GM19463 (cell line): Measurements from ENCODE around the gene SDCBP2.

Experiments
- ATAC-seq: cut with Tn5 transposase; IDR thresholded peaks from one replicate; pipeline ENCODE4 v1.9.1; 2021; ENCODE audit warnings: mild to moderate bottlenecking, moderate library complexity; ENCODE audit not compliant: unreplicated experiment

Gene SDCBP2

DNA sequence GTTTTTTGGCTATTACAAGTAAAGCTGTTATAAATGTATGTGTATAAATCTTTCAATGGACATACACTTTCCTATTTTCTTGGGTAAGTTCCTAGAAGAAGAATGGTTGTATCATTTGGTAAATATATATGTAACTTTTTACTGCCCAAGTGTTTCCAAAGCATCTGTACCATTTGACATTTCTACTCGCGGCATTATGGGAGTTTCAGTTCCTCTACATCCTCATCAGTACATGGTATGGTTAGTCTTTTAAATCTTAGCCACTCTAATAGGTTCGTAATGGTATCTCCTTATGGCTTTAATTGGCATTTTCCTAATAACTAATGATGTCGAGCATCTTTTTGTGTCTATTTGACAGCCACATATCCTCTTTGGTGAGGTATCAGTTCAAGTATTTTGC, 49.9 kb downstream of the SDCBP2 start:
- ATAC-seq: no peak

DNA sequence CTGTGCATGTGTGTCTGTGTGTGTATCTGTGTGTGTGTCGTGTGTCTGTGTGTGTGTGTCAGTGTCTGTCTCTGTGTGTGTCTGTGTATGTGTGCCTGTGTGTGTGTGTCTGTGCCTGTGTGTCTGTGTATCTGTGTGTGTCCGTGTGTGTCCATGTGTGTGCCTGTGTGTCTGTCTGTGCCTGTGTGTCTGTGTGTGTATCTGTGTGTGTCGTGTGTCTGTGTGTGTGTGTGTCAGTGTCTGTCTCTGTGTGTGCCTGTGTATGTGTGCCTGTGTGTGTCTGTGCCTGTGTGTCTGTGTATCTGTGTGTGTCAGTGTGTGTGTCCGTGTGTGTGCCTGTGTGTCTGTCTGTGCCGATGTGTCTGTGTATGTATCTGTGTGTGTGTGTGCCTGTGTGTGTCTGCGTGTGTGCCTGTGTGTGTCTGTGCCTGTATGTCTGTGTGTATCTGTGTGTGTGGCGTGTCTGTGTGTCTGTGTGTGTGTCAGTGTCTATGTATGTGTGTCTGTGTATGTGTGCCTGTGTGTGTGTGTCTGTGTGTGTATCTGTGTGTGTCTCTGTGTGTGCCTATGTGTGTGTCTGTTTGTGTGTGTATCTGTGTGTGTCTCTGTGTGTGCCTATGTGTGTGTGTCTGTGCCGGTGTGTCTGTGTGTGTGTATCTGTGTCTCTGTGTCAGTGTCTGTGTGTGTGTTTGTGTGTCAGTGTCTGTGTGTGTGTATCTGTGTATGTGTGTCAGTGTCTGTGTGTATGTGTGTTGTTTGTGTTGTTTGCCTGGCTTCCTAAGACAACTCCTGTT, 51.2 kb downstream of the SDCBP2 start:
- no peak for ATAC-seq

DNA sequence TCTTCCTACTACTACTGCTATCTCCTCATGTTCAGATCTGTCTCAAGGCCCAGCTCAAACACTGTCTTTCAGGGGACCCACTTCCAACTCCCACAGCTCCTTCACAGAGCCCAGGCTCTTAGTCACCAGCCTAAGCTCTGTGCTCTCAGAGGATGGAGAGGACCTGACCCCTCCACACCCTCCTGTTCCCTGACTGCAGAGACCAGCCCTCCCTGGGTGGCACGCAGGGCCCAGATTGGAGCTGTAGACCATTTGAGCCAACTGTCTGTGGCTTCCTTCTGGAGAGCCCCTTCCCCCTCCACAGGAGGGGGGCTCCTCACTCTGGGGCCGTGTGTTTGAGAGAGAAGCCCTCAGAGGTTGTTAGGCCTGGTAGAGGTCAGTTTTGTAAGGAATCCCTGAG, 53.0 kb downstream of the SDCBP2 start:
- ATAC-seq: no peak

DNA sequence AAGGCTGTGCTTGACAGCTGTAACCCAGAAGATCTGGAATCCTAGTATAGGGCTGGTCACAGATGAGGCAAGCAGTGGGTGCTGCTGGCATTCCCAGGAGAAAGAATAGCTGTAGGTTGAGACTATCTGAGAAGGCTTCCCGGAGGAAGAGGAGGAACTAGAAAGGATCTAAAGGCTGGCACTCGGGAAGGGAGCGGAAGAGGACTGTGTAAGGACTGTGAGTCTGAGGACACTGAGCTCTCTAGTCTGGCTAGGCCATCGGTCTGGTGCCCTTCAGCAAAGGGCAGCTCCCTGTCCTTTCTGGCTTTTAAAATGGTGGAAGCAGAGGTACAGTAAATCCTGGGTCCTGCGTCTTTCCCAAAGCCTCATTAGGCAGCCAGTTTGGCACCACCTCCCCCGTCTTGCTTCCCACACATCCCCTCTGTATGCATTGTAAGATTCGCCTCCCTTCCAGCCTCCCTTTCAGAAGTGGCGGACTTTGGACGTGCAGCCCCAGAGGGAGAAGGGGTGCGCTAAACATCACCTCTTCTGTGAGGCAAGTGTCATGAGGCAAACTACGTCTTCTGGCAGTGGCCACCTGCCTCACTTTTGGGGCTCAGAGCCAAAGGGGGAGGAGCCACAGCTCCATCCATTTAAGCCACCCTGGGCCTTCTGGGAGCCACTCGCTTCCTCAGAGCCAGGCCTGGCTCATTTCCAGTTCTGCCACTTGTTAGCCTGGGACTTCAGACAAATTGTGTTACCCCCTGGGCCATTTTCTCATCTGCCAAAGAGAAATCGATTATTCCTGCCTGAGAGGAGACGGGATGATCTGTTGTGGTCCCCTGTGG, 54.2 kb downstream of the SDCBP2 start:
- ATAC-seq: no peak

DNA sequence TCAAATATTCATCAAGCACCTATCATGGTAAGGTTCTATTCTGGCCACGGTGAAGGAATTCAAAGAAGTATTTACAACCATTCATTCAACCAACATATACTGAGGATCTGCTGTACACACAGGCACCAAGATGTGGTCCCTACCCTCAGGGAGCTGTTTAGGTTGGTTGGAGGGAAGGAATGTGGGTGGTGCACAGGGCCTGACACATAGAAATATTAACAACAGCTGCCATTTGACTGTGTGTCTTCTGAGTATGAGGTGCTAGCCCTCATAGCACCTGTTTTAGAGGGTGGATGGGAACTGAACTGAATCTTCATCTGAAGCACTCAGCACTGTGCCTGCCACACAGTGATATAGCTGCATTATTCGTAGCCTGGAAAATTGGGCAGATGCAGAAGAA, 55.6 kb downstream of the SDCBP2 start:
- no peak for ATAC-seq

DNA sequence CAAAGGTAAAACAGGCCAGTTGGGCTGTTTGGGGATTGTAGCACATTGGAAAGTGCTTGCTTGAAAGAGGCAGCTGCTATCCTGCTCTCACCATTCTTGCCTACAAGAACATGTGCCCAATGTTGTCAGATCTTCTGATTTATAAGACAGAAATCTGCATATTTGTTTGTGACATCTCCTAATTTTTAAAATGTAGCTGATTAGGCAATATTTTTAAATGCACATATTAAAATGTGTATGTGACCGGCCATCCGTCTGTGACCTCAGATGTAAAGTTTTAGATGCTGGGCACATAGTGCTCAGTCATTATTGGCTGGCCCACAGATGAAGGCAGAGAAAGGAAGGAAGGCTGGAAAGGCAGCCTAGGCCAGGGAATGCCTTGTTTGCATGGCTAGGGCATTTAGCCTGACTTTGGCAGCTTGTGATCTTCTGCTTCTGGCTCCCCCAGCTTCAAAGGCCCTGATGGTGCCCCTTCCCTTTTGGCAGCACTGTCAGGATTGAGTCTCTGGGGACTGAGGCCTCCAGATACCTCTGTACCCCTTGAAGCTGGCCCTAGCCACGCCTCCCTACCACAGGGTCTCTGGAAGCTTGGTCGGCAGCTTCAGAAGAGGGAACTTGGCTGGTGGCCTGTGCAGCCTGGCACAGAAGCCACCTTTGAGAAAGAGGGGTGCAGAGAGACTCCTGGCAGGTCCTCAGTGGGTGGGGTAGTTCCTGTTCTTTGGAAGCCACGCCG, 56.4 kb downstream of the SDCBP2 start:
- no peak for ATAC-seq

DNA sequence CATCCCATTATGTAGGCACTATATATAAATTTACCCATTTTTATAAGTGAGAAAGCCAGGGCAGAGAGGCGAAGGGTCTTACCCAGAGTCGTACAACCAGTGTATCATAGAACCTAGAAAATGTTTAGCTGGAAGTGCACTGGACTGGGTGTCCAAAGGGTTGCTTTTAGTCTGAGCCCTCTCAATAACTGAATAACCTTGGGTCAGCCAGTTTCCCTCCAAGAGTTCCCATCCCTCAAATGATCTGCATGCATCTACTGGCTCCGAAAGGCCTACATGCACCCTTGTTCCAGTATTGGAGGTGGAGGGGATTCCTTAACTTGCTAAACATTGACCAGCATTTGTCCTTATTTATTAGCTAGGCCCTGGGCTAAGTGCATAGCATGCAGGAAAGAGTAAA, 59.1 kb downstream of the SDCBP2 start:
- ATAC-seq: no peak

DNA sequence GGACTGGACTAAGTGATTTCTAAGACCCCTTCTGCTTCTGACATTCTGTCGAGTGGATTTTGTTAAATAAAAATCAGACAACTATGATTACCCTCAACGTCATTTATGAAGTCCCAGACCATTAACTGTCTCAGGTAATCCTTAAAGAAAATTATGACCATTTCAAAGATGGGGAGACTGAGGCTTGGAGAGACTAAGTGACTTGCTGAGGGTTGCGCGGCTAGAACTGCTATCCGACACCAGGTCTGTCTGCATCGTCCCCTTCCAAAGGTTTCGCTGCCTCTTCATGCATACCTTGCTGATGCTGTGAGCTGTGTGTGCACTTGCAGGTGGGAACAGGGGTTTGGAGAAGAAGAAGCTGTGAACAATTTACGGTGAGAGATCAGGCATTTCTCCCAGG, 59.7 kb downstream of the SDCBP2 start:
- ATAC-seq: no peak

DNA sequence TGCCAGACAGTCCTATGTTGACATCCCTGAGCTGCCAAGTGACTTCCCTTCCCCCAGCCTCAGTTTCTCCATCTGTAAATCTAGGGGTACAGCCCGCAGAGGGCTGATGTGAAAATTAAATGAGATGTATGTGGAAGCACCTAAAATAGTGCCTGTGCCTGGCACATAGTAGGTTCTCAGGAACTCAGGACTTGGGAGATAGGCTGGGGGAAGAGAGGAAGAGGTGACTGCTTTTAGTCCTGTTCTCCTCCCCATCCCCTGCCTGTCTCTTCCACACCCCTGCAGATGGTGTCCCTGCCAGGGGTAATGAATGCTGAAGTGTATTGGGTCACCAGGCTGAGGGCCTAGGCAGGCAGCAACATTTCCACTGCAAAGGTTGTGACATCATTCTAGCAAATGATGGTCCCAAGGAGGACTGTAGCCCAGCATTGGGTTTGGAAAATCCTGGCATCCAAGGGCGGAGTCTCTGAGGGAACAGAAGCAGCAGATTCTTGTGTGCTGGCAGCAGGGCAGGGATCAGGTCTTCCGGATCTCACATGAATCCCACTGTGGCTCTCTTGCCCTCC, 61.0 kb downstream of the SDCBP2 start:
- no peak for ATAC-seq

DNA sequence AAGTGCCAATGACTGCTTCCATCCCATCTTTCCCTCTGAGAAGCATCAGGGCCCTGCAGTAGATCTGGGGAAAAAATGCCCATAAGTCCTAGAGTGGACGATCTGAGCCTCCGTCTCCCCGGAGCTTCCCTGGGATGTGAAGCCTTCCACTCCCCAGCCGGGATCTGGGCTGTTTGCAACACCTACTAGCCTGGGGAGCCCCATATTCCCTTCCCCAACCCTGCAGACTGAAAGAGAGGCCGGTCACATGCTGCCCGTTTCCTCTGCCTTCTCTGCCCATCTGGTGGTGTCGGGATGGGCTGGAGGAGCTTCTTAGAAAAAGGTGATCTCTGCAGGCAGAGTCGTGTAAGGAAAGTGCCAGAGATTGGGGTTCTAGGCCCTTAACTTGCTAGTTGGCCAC, 61.8 kb downstream of the SDCBP2 start:
- ATAC-seq: no peak

DNA sequence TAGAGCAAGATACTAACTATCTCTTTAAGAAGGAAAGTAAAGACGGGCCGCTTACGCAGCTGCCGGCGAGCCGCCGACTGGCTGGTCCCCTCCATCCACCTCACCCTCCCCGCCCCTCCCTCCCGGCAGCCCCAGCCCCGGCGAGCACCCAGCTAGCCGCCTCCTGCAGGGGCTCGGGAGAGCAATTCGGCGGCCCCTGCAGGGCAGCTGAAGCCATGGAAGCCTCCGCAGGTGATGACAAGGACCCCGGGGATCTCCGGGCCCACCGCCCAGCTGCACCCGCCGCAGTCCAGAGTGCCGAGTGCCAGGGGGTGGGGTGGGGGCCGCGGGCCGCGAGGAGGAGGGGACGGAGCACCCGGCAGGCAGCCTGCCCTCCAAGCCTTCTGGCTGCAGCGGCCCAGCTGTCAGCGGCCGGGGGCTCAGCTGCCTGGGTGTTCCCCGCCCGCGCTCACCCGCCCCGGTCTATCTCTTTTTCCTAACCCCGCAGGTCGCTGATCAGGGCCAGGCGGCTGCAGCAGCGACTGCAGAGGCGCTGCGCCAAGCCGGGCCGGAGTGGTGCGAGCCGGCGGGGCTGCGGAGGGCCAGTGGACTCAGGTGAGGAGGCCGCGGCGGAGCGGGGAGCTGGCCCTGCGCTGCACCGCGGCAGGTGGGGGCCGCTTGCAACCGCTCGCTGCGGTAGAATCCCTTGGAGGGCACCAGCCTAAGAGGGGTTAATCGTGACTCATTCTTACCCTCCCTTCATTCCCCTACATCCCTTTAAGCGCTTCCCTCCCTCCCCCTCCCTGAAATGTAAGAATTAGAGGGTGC, 62.6 kb downstream of the SDCBP2 start, which contains the start of gene SNPH:
TSS of gene SNPH (plus strand) at position 128 of the 807 bp plus-strand sequence. CDS start 29,946 bp downstream, outside the sequence.
- peak; percentile 81 for ATAC-seq

DNA sequence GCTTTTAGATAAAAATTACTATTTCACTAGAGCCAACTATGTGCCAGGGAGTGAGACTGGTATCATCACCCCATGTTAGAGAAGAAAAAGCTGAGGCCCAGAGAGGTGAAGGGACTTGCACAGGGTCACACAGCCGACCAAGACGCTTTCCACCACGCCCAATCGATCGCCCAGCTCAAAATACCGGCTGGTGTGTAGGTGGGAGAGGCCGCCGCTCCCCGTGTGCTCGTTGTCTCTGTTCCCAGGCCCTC, 63.1 kb downstream of the SDCBP2 start:
- ATAC-seq: no peak

DNA sequence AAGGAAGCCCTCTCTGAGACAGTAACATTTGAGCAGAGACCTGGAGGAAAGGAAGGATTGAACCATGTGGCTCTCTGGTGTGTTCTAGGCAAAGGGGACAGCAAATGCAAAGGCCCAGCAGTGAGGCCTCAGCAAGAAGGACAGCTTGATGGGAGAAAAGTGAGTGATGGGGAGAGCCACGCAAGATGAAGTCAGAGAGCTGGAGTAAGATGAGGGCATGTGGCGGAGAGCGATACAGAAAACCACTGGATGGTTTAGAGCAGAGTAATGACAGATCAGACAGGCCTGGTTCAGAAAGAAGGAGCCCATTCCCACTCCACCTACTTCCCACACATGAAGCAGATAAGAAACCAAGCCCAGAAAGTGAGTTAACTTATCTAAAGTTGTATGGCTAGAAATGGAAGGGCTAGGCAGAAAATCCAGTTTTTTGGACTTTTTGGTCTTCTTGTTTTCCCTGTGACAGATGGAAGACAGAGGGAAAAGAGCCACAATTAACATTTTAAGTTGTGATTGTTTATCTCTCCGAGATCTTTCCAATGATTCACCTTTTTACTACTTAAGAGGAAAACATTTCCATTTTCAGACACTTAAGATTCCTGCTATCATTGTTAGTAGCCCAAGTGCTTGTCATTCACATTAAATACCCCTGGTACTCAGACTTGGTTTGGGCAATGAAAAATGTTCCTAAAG, 63.6 kb downstream of the SDCBP2 start:
- ATAC-seq: no peak

DNA sequence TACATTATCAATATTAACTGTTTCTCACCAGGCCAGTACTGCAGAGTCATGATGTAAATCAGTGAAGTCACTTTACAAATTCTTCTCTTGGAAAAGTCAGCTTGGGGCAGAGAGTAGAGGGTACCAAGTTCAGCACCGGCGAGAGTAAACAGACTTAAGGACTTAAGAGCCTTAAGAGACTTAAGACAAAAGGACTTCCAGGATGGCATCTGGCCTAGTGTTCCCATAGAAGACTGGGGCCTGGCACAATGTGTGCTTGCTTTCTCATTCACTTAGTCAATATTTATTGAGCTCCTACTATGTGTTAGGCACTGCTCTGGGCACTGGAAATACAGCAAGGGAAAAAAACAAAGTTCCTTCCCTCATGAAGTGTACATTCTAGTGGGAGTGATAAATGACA, 64.2 kb downstream of the SDCBP2 start:
- no peak for ATAC-seq

DNA sequence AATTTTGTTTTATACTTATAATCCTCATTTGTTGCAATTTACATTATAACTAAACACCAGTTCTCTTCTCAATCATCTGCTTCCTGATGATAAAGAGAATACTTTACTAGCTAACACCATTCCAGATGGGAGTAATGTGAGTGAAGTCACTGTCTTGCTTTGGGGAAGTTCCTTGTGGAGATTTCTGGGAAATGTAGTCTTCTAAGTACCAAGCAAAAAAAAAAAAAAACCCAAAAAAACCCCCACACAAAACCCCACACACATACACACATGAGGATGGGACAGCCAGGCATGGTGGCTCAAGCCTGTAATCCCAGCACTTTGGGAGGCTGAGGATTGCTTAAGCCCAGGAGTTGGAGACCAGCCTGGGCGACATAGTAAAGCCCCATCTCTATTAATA, 65.1 kb downstream of the SDCBP2 start:
- no peak for ATAC-seq
